Measurements from ENCODE around the gene CARNS1.
A peak's percentile ranks its signal among the peaks of the same experiment; 100 is the strongest.

The CARNS1 gene

GRCh38 chr11:67428052-67429001, 12.8 kb downstream of the CARNS1 start, which contains the start of gene RPS6KB2:
RPS6KB2 (plus strand) TSS chr11:67428494; CDS start chr11:67428546, 52 bp downstream.
- peak; percentile 97 to 100 for DNase-seq (ENCODE audit: low read depth in 2 of 2)

- no peak for DNase-seq (ENCODE audit: low read depth in 2 of 2)
These were observed 13.7 kb downstream of the CARNS1 start for GRCh38 chr11:67429038-67429668.

GRCh38 chr11:67429722-67430121, 14.2 kb downstream of the CARNS1 start:
- DNase-seq (ENCODE audit: low read depth in 2 of 2), result no peak

- no peak for DNase-seq (ENCODE audit: low read depth in 2 of 2)
These were observed 16.1 kb downstream of the CARNS1 start for GRCh38 chr11:67431346-67432249.

- no peak for DNase-seq (ENCODE audit: low read depth in 2 of 2)
These were observed 17.3 kb downstream of the CARNS1 start for GRCh38 chr11:67432655-67433349.

- no peak for DNase-seq (ENCODE audit: low read depth in 2 of 2)
These were observed 18.3 kb downstream of the CARNS1 start for GRCh38 chr11:67433536-67434394.

- no peak for DNase-seq (ENCODE audit: low read depth in 2 of 2)
These were observed 19.0 kb downstream of the CARNS1 start for GRCh38 chr11:67434395-67434881.

- DNase-seq (ENCODE audit: low read depth in 2 of 2), result no peak
These were observed 19.7 kb downstream of the CARNS1 start for GRCh38 chr11:67435031-67435726.

GRCh38 chr11:67435727-67436458, 20.4 kb downstream of the CARNS1 start:
- DNase-seq (ENCODE audit: low read depth in 2 of 2), result no peak

- DNase-seq (ENCODE audit: low read depth in 2 of 2), result no peak
These were observed 21.1 kb downstream of the CARNS1 start for GRCh38 chr11:67436459-67437081.

GRCh38 chr11:67437082-67437808, 21.8 kb downstream of the CARNS1 start, which contains the start of gene PTPRCAP:
PTPRCAP (minus strand) TSS chr11:67437682; CDS start chr11:67437619, 63 bp downstream.
- DNase-seq (ENCODE audit: low read depth in 2 of 2), result peak; percentile 53 to 65

- DNase-seq (ENCODE audit: low read depth in 2 of 2), result no peak
These were observed 22.3 kb downstream of the CARNS1 start for GRCh38 chr11:67437809-67438157.

- peak in 1 of 2 donors; percentile 57 for DNase-seq (ENCODE audit: low read depth in 2 of 2)
These were observed 22.9 kb downstream of the CARNS1 start for GRCh38 chr11:67438158-67438902.

- no peak for DNase-seq (ENCODE audit: low read depth in 2 of 2)
These were observed 24.1 kb downstream of the CARNS1 start for GRCh38 chr11:67439321-67440228.

GRCh38 chr11:67440229-67441097, 25.0 kb downstream of the CARNS1 start:
- DNase-seq (ENCODE audit: low read depth in 2 of 2), result no peak
